Measurements from ENCODE around the gene TIGD1. TPM values are rescaled to one million over a fixed set of nuclear protein-coding genes. Genes with fewer than 3 reads are reported as not detected.

TIGD1 gene
- 6.7 and 8.2 TPM in 2 replicates for total RNA-seq
- long read RNA-seq, partial matches to known transcripts, result 0 of 3 reads
- long read RNA-seq, other reads (novel, unspliced or antisense), result 1 of 3 reads

DNA sequence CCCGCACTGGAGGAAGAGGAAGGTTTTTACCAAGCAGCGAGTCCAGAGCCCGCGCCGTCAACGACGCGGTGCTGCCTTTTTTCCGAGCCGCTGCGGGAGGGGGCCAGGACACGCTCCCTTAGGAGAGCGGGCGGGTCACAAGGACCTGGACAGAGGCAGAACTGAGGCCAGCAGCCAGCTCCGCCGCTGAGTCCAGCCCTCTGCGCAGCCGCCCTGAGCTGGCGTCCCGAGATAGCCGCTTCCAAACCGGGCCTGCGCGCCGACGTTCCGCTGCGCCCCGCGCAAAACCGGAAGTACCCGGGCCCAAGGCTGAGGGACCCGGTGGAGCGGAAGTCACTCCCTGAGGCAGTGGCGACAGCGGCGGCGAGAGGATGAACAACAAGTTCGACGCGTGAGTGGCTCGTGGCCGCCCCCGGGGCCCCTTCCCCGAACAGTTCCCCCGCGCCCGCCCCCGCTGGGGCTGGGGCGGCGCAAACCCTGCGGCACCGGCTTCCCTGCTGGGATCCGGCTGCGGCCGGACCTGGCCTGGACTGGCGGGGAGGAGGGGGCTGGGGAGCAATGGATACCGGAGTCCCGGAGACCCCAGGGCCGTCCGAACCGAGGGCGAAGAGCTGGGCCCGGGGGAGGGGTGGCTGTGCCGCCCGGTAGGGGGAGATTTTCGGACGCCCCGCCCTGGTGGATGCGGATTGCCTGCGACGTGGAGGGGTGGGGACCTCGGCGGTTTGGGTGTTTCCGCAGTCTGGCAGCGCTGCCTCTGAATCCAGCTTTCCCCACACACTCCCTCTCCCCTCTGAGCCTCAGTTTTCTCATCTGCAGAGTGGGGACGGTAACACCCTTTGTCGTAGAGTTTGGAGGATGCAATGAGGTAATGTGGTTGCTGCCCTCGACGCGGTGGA lies at the start of gene TIGD1, which contains the start of gene EIF4E2:
Gene TIGD1, minus strand, starts transcription at position 204 of the 896 bp plus-strand sequence. CDS start 675 bp downstream, outside the sequence.
Gene EIF4E2, plus strand, starts transcription at position 336 of the 896 bp plus-strand sequence. Its CDS starts 36 bp downstream, at position 372.
- H3K9me3 Mint-ChIP-seq (ENCODE audit: unreplicated experiment), result no peaks in the 10 kb centered on the region
- TF ChIP-seq, protein P1, sequence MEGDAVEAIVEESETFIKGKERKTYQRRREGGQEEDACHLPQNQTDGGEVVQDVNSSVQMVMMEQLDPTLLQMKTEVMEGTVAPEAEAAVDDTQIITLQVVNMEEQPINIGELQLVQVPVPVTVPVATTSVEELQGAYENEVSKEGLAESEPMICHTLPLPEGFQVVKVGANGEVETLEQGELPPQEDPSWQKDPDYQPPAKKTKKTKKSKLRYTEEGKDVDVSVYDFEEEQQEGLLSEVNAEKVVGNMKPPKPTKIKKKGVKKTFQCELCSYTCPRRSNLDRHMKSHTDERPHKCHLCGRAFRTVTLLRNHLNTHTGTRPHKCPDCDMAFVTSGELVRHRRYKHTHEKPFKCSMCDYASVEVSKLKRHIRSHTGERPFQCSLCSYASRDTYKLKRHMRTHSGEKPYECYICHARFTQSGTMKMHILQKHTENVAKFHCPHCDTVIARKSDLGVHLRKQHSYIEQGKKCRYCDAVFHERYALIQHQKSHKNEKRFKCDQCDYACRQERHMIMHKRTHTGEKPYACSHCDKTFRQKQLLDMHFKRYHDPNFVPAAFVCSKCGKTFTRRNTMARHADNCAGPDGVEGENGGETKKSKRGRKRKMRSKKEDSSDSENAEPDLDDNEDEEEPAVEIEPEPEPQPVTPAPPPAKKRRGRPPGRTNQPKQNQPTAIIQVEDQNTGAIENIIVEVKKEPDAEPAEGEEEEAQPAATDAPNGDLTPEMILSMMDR (IDR thresholded peaks at IDR 0.05), result peak; percentile 38
- peaks cover 26% of the 10 kb centered on the region for H3K36me3 Mint-ChIP-seq (ENCODE audit: unreplicated experiment)
- peak within 1 kb of the TSS; percentile 97 for H3K4me3 Mint-ChIP-seq (ENCODE audit: unreplicated experiment)
- no peaks in the 10 kb centered on the region for H3K27me3 Mint-ChIP-seq (ENCODE audit: unreplicated experiment)
- peak; percentile 98 for DNase-seq (ENCODE audit: extremely low spot score, unreplicated experiment)
- peak within 1 kb of the TSS; percentile 97 for H3K27ac Mint-ChIP-seq (ENCODE audit: unreplicated experiment)
- peaks cover 24% of the 10 kb centered on the region for H3K4me1 Mint-ChIP-seq (ENCODE audit: unreplicated experiment)

DNA sequence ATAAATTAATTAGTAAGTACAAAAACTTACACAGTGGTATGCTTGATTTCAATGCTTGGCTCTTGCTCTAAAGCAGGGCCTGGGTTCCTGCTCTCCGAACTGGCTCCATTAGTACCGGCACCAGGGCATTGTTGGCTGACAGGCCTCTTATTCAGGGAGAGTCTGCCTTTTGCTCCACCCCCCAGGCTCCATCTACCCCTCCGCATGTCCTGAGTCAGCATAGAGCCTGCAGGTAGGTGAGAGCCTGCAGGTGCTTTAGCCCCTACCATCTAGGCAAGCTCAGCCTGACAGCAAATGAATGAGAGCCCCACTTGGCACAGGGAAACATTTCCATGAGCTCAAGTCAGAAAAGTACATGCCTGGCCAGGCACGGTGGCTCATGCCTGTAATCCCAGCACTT lies 47.9 kb upstream of the TIGD1 start:
- no peaks in the 10 kb centered on the region for H3K36me3 Mint-ChIP-seq (ENCODE audit: unreplicated experiment)
- H3K4me1 Mint-ChIP-seq (ENCODE audit: unreplicated experiment), result no peaks in the 10 kb centered on the region
- no peak overlapping the region for H3K4me3 Mint-ChIP-seq (ENCODE audit: unreplicated experiment)
- H3K9me3 Mint-ChIP-seq (ENCODE audit: unreplicated experiment), result no peaks in the 10 kb centered on the region
- H3K27ac Mint-ChIP-seq (ENCODE audit: unreplicated experiment), result no peak overlapping the region
- TF ChIP-seq, protein P1 (IDR thresholded peaks at IDR 0.05), result no peak
- peaks cover 3% of the 10 kb centered on the region for H3K27me3 Mint-ChIP-seq (ENCODE audit: unreplicated experiment)
- DNase-seq (ENCODE audit: extremely low spot score, unreplicated experiment), result no peak

DNA sequence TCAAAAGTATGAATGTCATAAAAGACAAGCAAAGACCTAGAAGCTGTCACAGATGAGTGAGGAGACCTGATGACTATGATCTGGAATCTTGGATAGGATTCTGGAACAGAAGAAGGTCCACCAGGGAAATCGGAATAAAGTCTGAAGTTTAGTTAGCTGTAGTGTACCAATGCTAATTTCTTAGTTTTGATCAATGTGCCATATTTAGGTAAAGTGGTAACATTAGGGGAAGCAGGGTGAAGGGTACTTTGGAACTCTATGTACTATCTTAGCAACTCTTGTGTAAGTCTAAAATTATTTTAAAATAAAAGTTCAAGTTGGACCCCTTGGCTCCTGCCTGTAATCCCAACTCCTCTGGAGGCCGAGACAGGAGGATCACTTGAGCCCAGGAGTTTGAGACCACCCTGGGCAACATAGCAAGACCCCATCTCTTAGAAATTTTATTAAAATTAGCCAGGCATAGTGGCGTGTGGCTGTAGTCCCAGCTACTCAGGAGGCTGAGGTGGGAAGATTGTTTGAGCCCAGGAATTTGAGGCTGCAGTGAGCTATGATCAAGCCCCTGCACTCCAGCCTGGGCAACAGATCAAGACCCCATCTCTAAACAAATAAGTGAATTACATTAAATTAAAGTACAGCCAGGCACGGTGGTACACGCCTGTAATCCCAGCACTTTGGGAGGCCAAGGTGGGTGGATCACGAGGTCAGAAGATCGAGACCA lies 47.2 kb upstream of the TIGD1 start:
- Mint-ChIP-seq H3K27me3 (ENCODE audit: unreplicated experiment) (no peaks in the 10 kb centered on the region), H3K9me3 (ENCODE audit: unreplicated experiment) (no peaks in the 10 kb centered on the region), H3K4me1 (ENCODE audit: unreplicated experiment) (no peaks in the 10 kb centered on the region), H3K4me3 (ENCODE audit: unreplicated experiment) (no peak overlapping the region), H3K27ac (ENCODE audit: unreplicated experiment) (no peak overlapping the region), H3K36me3 (ENCODE audit: unreplicated experiment) (no peaks in the 10 kb centered on the region)
- TF ChIP-seq, protein P1 (IDR thresholded peaks at IDR 0.05), result no peak
- no peak for DNase-seq (ENCODE audit: extremely low spot score, unreplicated experiment)

DNA sequence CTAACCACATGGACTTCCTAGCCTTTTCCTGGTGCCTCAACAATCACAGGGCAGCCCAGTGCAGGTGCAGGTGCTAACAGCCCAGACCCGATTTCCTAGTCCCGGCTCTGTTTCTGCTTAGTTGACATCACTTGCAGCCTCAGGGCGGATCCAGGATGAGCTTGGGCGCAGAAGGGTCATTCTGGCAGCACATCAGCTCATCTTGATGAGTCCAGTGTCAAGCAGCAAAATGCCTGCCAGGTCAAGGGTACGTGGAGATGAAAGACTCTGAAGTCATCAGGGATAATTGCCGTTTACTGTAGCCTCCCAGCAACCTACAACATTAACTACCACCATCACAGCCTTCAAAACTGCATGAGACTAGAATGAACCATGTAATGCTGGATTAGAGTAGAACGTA lies 43.6 kb upstream of the TIGD1 start:
- no peaks in the 10 kb centered on the region for H3K9me3 Mint-ChIP-seq (ENCODE audit: unreplicated experiment)
- H3K4me3 Mint-ChIP-seq (ENCODE audit: unreplicated experiment), result no peak overlapping the region
- no peak for DNase-seq (ENCODE audit: extremely low spot score, unreplicated experiment)
- H3K4me1 Mint-ChIP-seq (ENCODE audit: unreplicated experiment), result no peaks in the 10 kb centered on the region
- TF ChIP-seq, protein P1 (IDR thresholded peaks at IDR 0.05), result no peak
- peaks cover 2% of the 10 kb centered on the region for H3K27me3 Mint-ChIP-seq (ENCODE audit: unreplicated experiment)
- H3K27ac Mint-ChIP-seq (ENCODE audit: unreplicated experiment), result no peak overlapping the region
- no peaks in the 10 kb centered on the region for H3K36me3 Mint-ChIP-seq (ENCODE audit: unreplicated experiment)

All from osteocyte (in vitro differentiated cells).